PC-9 (cell line): ENCODE data around the gene INSR. TPM values are rescaled to one million over a fixed set of nuclear protein-coding genes. Genes with fewer than 3 reads are reported as not detected.

Source experiments
- BruUV-seq: library from RNA; stranded (reverse); fragments of 400-500 nt; replicated peaks from 2 replicates; lab custom pipeline; 2021; lab: Mats Ljungman, UMichigan
- CTCF ChIA-PET: fragments of 300-600 bp; sonication (Branson Sonifier 250); formaldehyde crosslinking; loops from one replicate; lab custom pipeline; 2022; ENCODE audit warnings: antibody characterized with exemption; lab: Charles Lee
- POLR2A ChIA-PET: fragments of 300-600 bp; sonication (Branson Sonifier 250); formaldehyde crosslinking; loops from one replicate; lab custom pipeline; 2022; ENCODE audit warnings: antibody characterized with exemption; ENCODE audit not compliant: unreplicated experiment; lab: Charles Lee
- DNase-seq, 2 experiments: peaks; one replicate each; pipeline versions ENCODE4 v3.0.0 to v3.0.0-alpha.2; 2015 to 2022; ENCODE audit warnings: mixed read lengths in 1 of 2
- H2AFZ ChIP-seq: fragments of 200-600 bp; sonication (generic); 2 replicates; pipeline ENCODE4 v1.8.1; 2017; ENCODE audit warnings: antibody characterized with exemption
- H3F3A ChIP-seq: fragments of 200-600 bp; sonication (generic); 2 replicates; pipeline ENCODE4 v1.8.1; 2017; ENCODE audit warnings: antibody characterized with exemption, mild to moderate bottlenecking, low read depth; ENCODE audit not compliant: insufficient read depth
- H3K27ac ChIP-seq: fragments of 200-600 bp; sonication (generic); 2 replicates; pipeline ENCODE4 v1.6.1; 2016; ENCODE audit warnings: mixed run types
- H3K27me3 ChIP-seq: fragments of 200-600 bp; sonication (generic); 2 replicates; pipeline ENCODE4 v1.6.1; 2016; ENCODE audit warnings: low read depth, mixed run types; ENCODE audit not compliant: insufficient read depth
- H3K36me3 ChIP-seq: fragments of 200-600 bp; sonication (generic); 2 replicates; pipeline ENCODE4 v1.6.1; 2016; ENCODE audit warnings: low read depth, mixed run types
- H3K4me1 ChIP-seq: fragments of 200-600 bp; sonication (generic); replicated peaks from 2 replicates; pipeline ENCODE4 v1.6.1; 2016; ENCODE audit warnings: mixed run types; ENCODE audit not compliant: insufficient read depth
- H3K4me2 ChIP-seq: fragments of 200-600 bp; sonication (generic); 2 replicates; pipeline ENCODE4 v1.6.1; 2017; ENCODE audit warnings: mixed run types
- H3K4me3 ChIP-seq: fragments of 200-600 bp; sonication (generic); 2 replicates; pipeline ENCODE4 v1.6.1; 2016; ENCODE audit warnings: mixed run types
- H3K79me2 ChIP-seq: fragments of 200-600 bp; sonication (generic); 2 replicates; pipeline ENCODE4 v1.6.1; 2017; ENCODE audit warnings: low read depth, mixed run types
- H3K9me2 ChIP-seq: fragments of 200-600 bp; sonication (generic); 2 replicates; pipeline ENCODE4 v1.8.1; 2017; ENCODE audit warnings: mild to moderate bottlenecking; ENCODE audit not compliant: insufficient read depth
- H3K9me3 ChIP-seq: fragments of 200-600 bp; sonication (generic); 2 replicates; pipeline ENCODE4 v1.8.1; 2016; ENCODE audit warnings: low read depth; ENCODE audit not compliant: insufficient read depth
- H4K20me1 ChIP-seq: fragments of 200-600 bp; sonication (generic); 2 replicates; pipeline ENCODE4 v1.8.1; 2017; ENCODE audit not compliant: insufficient read depth
- CTCF ChIP-seq: fragments of 200-600 bp; sonication (generic); conservative IDR thresholded peaks from 2 replicates; pipeline ENCODE4 v1.6.1; 2017; ENCODE audit warnings: mixed run types, antibody characterized with exemption, mild to moderate bottlenecking, moderate library complexity
- EZH2 ChIP-seq: fragments of 200-600 bp; sonication (generic); IDR thresholded peaks from 2 replicates; pipeline ENCODE4 v1.8.0; 2017; ENCODE audit warnings: antibody characterized with exemption, low read depth
- intact Hi-C: fragments of 100-400 bp; cut with micrococcal nuclease; formaldehyde crosslinking; loops from one replicate; pipeline ENCODE4 v1.10.0; 2022; ENCODE audit not compliant: unreplicated experiment
- total RNA-seq: library from RNA; stranded (reverse); gene quantifications from 2 replicates; pipeline ENCODE4 v1.2.3, GENCODE V29; 2021

Gene INSR
- total RNA-seq, 1 experiment from 2014 or later = 9.3 TPM

- Histone ChIP-seq H3K9me2 (no peaks in the 10 kb centered on the region), H4K20me1 (no peaks in the 10 kb centered on the region), H3K4me3 (peak overlapping the region; percentile 61; the same call in 1 of the 2 replicates), H3K4me1 (no peaks in the 10 kb centered on the region), H3K79me2 (no peaks in the 10 kb centered on the region), H3K9me3 (no peaks in the 10 kb centered on the region), H2AFZ (no peak overlapping the region; the same call in 1 of the 2 replicates), H3K36me3 (no peaks in the 10 kb centered on the region), H3K27ac (no peak overlapping the region), H3F3A (no peaks in the 10 kb centered on the region), H3K27me3 (no peaks in the 10 kb centered on the region), H3K4me2 (peak overlapping the region; percentile 66)
- TF ChIP-seq EZH2 (no peak), CTCF (no peak)
- intact Hi-C loops = no loop called here
- DNase-seq = no peak
- BruUV-seq = no TSS peak
- CTCF ChIA-PET = no interaction called here
- POLR2A ChIA-PET = no interaction called here
These were observed 1.1 kb downstream of the INSR start for GRCh38 chr19:7292950-7293761.

GRCh38 chr19:7292352-7292949 lies 1.8 kb downstream of the INSR start:
- intact Hi-C loops = no loop called here

GRCh38 chr19:7288977-7289376 lies 5.2 kb downstream of the INSR start:
- ChIA-PET POLR2A (no interaction called here), CTCF (no interaction called here)
- no peaks in the 10 kb centered on the region for H3K27me3 ChIP-seq
- no peak overlapping the region for H2AFZ ChIP-seq
- H3K9me2 ChIP-seq = no peaks in the 10 kb centered on the region
- TF ChIP-seq CTCF (no peak), EZH2 (no peak)
- no peak overlapping the region for H3K27ac ChIP-seq
- H3K4me1 ChIP-seq = no peaks in the 10 kb centered on the region
- intact Hi-C loops = no loop called here
- no peak for DNase-seq
- H3F3A ChIP-seq = no peaks in the 10 kb centered on the region
- H3K4me2 ChIP-seq = no peak overlapping the region
- H3K79me2 ChIP-seq = no peaks in the 10 kb centered on the region
- H3K36me3 ChIP-seq = no peaks in the 10 kb centered on the region
- no peaks in the 10 kb centered on the region for H4K20me1 ChIP-seq
- no peaks in the 10 kb centered on the region for H3K9me3 ChIP-seq
- H3K4me3 ChIP-seq = no peak overlapping the region
- no TSS peak for BruUV-seq

More at GRCh38 chr19:7292352-7292949, 1.8 kb downstream of the INSR start:
- Histone ChIP-seq H3K9me3 (no peaks in the 10 kb centered on the region), H3K36me3 (no peaks in the 10 kb centered on the region), H3K27me3 (no peaks in the 10 kb centered on the region), H3K27ac (no peak overlapping the region), H3K9me2 (no peaks in the 10 kb centered on the region), H3K4me1 (no peaks in the 10 kb centered on the region), H2AFZ (no peak overlapping the region), H3K4me2 (no peak overlapping the region), H3K4me3 (no peak overlapping the region), H3F3A (no peaks in the 10 kb centered on the region), H4K20me1 (no peaks in the 10 kb centered on the region), H3K79me2 (no peaks in the 10 kb centered on the region)
- DNase-seq = no peak
- BruUV-seq = TSS peak; percentile 37
- TF ChIP-seq EZH2 (no peak), CTCF (no peak)
- ChIA-PET POLR2A (no interaction called here), CTCF (no interaction called here)
